HG03469 (cell line): ENCODE measurements around the gene UVRAG.

ENCODE experiments used
- ATAC-seq: cut with Tn5 transposase; IDR thresholded peaks from one replicate; pipeline ENCODE4 v1.9.1; 2021; ENCODE audit warnings: mild to moderate bottlenecking, moderate library complexity, moderate number of reproducible peaks; ENCODE audit not compliant: unreplicated experiment

UVRAG gene

DNA sequence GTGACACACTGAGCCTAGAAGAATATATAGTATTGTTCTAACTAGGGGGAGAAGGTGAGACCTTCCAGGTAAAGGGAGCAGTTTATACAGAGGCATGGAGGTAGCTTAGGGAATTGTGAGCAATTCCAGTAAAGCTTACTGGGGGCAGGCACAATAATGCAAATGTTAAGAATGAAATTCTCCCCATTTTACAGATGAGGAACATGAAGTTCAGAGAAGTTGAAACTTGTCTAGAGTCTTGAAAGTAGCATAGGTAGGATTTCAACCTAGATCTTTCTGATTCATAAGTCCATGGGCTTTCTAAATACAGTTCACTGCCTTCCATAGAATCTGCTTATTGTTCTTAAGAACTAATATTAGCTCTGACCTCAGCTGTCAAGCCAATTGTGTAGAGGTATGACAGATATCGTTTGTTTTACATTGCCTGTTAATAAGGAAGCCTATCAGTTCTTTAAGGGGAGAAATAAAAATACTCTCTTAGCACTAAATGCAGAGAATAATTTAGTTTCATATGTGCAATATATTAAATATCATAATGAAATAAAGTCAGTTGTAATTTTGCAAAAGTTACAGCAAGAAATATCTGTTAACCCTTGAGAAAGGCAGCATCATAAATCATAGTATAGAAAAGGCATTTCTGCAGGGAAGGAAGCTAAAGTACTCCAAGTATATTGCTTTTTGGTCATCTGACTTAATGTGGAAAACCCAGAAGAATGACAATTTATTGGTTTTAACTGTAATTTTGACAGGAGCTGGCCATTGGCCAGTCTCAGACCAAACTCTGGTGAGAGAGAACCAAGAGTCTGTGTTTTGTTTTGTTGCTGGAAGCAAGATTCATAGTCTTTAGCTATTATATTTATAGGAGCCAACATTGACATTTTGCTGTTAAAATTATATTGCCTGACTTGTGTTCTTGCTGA lies 181.8 kb downstream of the UVRAG start:
- ATAC-seq: no peak

GRCh38 chr11:76004400-76004799 lies 189.4 kb downstream of the UVRAG start:
- no peak for ATAC-seq

DNA sequence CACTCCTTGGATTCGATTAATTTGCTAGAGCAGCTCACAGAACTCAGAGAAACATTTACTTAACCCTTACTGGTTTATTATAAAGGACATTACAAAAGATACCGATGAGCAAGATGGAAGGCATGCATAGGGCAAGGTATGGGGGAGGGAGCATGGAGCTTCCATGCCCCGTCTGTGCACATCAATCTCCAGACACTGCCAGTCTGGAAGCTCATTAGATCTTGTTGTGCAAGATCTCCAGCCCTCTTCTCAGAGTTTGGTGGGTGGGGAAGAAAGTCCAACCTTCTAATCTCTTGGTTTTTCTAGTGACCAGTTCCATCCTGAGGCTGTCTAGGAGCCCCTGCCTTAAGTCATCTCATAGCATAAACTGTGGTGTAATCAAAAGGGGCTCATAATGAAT lies 190.7 kb downstream of the UVRAG start:
- ATAC-seq: no peak

DNA sequence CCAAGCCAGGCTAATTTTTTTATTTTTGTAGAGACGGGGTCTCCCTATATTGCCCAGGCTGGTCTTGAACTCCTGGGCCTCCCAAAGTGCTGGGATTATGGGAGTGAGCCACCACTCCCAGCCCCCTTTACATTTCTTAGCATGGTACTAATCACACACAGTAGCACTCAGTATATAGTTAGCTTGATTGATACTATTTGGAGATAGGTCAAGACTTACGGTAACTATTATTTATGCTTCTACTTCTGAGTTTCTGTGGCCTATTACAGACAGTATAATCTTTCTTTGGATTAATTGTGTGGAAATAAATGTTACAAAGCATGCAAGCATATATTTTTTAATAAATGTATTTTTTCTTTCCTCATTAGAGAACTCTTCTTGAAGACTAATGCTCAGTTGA lies 192.2 kb downstream of the UVRAG start:
- no peak for ATAC-seq

DNA sequence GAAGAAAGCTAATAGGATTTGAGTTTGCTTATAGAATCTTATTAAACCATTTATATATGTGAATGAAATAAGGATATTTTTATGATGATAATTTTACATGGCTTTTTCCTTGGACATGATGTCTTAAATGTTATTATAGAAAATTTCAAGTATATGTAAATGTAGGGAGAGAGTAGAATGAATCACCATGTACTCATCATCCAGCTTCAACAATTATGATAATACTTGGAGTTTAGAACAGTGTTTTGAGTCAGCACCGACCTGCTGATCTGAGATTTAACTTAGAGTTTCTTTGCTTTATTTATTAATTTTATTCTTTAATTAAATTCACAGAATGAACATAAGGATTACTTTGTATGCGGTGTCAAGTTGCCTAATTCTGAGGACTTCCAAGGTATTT lies 193.5 kb downstream of the UVRAG start:
- no peak for ATAC-seq

DNA sequence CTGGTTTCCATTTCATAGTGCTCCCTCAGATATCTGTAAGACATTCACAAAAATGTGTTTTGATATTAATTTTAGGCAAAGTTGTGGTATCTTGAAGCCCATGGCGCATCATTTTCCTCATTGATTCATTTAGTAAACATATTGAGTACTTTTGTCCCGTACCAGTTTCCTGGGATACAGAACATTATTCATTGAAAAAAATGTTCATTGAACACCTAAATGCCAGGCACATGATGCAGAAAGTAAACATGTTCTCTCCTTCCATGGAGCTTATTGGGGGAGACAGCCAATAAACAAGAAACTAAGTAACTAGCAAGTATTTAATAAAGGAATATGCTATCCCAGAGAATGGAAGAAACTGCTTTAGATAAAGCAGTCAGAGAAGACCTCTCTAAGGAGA lies 195.0 kb downstream of the UVRAG start:
- ATAC-seq: no peak

- ATAC-seq: no peak
Measured at GRCh38 chr11:76013526-76013925, 198.5 kb downstream of the UVRAG start.

DNA sequence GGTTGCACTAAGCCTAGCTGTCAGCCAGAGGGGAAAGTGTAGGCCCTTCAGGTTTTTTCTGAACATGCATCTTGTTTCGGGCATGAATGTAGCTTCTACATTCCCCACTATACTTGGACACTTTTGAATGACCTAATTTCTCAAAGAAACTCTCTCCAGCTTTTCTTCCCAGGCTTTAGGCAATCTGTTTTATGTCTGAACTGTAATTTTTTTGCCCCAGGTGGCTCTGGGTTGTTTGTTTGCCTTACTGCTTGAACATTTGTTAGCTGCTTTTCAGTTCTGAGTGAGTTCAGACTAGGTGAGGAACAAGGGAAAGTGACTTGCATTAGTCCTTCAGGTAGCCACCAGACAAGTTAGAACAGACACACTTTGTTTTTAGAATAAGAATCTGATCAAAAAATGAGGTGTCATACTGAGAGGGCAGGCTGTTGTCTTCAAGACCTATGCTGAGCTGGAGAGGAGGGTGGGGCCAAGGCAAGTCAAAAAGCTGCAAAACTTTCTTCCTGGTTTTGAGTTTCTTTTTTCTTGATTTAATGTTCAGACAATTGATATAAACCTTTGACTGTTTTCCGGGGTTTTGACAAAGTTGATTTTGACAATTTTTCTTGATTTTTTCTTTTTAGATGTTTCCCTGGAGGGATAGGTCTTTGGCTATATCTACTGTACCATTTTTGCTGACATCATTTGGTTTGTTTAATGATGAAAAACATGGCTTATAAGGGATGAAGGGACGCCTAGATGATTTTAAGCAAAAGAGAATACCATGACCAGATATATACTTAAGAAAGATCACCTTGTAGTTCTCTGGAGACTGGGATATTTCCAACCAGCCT lies 208.4 kb downstream of the UVRAG start:
- ATAC-seq: no peak

DNA sequence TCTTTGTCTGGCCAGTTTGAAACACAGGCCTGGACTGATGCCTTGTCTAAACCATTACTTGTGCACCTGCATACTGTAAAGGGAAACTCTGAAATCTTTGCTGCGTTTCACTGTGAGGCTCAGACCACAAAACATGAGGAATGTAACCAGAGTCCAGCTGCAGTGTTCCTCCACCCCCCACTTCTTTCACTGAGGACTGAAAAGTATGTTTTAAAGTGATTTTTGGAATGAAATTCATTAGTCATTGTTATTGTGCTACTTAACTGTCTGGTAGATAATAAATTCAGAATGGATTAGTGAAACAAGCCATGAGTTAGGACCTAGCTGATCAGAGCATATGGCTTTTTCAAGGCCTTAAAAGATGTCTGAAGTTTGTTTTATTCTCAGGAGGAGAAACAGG lies 210.1 kb downstream of the UVRAG start:
- ATAC-seq: no peak

GRCh38 chr11:76025817-76026216 lies 210.8 kb downstream of the UVRAG start:
- ATAC-seq: no peak

DNA sequence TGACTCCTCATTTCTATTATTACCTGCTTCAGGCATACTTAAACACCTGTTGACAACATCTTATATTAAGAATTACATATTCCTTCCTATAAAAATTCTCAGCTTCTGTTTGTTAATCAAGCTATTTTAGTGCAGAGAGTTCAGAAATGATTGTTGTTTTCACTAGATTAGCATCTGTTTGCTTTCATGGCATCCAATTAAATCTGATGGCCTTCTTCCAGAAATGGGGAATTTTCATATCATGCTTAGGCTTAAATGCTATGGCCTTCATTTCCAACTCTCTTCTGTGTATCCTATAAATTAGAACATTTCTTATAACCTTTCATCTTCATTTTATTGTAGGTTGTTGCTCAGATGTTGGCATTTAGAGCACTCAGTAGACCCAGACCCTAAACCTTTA lies 211.3 kb downstream of the UVRAG start:
- ATAC-seq: no peak

GRCh38 chr11:76026862-76027261 lies 211.9 kb downstream of the UVRAG start:
- ATAC-seq: no peak

GRCh38 chr11:76030286-76030685 lies 215.3 kb downstream of the UVRAG start:
- ATAC-seq: no peak

DNA sequence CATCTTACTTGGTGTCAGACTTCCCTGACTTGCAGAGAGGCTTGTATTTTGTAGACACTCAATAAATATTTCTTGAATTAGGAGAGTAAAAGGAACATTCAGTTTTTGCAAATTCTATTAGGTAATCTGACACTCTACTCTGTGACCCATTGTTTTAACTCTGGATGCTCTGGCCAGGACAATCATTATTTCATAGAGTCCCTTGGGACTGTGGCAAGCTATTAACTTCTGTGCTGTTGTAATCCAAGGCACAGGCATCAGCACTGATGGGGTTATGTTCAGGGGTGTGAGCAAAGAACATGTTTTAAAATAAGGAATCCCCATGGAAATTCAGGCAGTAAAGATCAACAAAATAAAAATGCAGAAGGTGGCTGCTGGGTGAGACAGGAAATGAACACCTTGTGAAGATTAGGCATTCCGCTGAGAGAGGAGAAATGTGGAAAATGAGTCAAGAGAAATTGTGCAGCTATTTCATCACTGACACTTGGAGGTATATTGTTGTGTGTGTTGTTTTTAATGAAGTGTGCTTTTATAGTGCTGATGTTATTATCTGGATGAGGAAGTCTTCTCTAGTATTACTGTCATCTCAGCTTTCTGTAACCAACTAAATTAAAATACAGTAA lies 216.1 kb downstream of the UVRAG start:
- no peak for ATAC-seq

GRCh38 chr11:76033699-76034098 lies 218.7 kb downstream of the UVRAG start:
- ATAC-seq: no peak

GRCh38 chr11:76035020-76035419 lies 220.0 kb downstream of the UVRAG start:
- ATAC-seq: no peak

- no peak for ATAC-seq
Measured at GRCh38 chr11:76038608-76039007, 223.6 kb downstream of the UVRAG start.

DNA sequence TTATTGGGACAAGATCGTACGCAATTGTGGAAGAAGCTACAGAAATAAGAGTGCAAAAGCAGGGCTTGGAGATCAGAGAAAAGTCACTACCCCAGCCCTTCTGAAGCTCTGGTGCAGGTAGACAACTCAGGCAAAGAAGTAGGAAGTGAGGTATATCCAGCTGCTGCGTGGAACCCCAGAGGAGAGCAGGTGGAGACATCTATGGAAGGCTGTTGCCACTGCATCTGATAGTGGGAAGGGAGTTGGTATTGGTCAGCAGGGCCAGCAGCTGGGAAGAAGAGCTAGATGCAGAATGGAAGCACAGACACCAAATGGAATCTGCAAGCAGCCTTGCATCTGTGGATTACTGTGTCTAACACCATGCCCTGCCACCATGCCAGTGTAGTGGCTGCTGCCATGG lies 226.2 kb downstream of the UVRAG start:
- no peak for ATAC-seq

DNA sequence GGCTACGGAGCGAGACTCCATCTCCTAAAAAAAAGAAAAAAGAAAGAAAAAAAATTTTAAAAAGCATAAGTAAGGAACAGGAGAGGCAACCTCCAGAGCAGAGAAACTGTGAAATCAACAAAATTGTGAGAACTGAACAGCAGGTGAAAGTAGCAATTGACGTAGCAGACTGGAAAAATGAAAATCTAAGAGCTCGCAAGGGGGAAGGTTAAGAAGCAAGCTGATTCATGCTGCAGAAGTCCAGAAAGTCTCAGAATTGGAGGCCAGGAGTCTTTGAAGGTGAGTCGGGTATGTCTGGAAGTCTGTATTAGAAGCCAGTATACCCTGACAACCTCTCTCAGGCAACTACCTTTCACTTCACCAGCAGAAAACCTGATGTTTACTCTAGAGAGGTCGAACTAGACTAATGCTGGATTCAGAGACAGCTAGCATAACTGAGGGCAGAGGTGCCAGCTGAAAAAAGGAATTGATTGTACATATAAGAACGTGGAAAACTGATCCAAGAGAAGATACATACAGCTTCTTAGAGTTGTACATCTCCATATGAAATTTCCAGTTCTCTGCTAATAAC lies 229.8 kb downstream of the UVRAG start:
- ATAC-seq: no peak

- ATAC-seq: no peak
Measured at GRCh38 chr11:76047231-76047630, 232.2 kb downstream of the UVRAG start.

DNA sequence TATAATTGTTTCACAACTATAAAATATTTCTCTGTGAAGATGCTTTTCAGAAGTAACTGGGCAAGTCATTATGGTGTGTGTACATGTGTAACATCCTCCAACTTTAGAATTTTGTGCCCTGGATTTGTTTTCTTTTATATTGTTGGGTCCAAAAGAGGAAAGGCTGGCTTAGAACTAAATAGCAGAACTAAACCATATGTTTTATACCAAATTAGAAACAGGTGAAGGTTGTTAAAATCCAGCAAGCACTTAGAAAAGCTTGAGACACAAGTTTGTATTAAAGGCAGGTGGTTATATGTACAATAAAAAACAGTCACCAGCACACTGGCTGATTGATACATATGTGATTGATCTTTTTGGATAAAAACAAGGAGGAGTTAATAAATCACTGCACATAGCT lies 232.8 kb downstream of the UVRAG start:
- ATAC-seq: no peak
